ENCODE measurements around the gene MYB.
"Not testable (repeated sequence)": the region's sequence is repeated elsewhere in the genome, so short reads cannot be mapped to it uniquely, and the experiment has no call there.

The MYB gene

GRCh38 chr6:135225911-135226310 lies 44.8 kb downstream of the MYB start:
- DNase-seq: no peak

DNA sequence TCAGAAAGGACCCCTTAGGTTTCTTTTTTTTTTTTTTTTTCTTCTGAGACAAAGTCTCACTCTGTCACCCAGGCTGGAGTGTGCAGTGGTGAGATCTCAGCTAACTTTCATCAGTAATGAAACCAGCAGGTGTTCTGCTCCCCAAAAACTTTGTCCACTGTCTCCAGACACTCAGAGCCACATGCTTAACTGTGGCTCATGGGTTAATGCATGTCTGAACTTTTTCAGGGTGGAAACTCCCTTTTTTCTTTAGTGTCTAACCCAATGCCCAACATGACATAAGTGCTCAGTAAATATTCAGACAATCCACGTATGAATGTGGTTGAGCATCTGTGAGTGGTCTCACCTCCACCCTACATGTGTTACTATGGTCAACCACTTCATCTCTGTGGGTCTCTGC lies 45.4 kb downstream of the MYB start:
- DNase-seq: no peak

- no peak for DNase-seq
These were observed 46.2 kb downstream of the MYB start for GRCh38 chr6:135227349-135227748.

DNA sequence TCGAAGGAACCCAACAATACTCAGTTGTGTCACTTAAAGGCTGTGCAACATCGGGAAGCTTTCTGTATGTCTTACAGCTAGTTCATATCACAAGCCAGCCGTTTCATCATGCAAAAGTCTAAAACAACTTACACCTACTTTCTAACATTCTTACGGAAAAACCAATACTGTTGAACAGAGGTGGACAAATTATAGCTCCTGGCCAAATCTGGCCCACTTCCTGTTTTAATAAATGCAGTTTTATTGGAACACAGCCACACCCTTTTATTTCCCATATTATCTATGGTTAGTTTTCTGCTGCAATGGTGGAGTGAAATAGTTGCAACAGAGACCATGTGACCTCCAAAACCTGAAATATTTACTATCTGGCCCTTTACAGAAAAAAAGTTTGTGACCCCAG lies 46.6 kb downstream of the MYB start:
- no peak for DNase-seq

GRCh38 chr6:135228486-135228885 lies 47.4 kb downstream of the MYB start:
- DNase-seq: no peak

DNA sequence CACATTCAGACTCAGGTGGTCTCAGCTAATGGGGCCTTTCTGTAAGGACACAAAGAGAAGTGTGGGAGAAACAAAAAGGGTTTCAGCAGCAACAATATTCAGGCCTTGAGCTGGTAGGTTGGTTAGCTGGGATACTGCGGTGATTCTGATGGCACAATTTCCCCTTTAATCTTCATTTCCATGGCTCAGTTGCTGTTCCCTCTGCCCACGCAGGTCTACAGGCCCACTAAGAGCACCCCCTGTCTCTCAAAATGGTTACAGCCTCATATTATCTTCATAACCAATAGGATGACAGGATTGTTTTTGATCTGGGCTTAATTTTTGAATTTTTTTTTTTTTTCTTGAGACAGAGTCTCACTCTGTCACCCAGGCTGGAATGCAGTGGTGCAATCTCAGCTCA lies 48.9 kb downstream of the MYB start:
- no peak for DNase-seq

DNA sequence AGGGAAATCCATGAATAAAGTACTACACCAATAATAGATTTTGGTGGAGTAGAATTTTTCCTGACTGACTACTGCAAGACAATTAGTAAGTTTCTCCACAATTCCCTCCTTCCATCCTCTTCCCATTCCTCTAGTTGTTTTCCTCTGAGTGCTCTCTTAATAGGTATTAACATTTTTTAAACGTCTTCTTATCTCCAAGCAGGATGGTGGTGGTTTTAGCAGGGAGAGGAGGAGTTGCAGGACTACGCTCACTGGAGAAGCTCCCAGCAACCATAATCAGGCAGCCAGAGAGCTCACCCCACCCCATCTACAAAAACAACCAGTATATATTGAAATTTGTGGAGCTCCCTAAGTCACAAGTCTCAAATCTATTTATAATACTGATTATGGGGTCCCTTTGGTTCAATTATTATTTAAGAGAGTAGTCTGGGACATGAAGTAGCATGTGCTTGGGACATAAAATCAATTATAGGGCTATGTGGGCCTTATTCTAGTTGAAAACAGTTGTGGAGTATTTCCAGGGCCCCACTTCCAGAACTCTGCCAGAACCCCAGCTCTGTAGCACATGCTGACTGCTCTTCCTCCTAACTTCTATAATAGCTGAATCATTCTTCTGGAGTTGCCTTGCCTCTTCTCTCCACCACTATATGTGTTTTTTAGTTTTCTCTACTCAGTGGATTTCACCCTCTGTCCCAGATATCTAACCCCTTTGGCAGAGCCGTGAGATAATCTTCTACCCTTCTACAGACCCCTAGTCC lies 49.8 kb downstream of the MYB start:
- no peak for DNase-seq

DNA sequence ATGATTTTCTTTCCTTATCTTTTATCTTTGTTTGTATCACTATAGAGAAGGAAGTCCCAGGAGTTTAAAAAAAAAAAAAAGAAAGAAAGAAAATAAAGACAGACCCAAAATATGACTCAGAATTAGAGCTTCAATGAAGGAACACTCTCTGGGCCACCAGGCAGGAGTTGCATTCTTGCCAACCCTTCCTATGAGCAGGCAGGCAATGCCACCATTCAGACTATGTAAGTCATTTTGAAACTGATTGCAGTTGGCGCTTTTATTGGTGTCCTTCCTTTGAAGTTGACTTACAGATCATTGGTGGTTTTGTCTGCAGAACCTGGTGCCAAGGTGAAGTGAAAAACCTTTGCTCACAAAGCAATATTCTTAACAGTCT lies 50.3 kb downstream of the MYB start:
- peak in 1 of 2 experiments; percentile 37 for DNase-seq

- DNase-seq: no peak
These were observed 52.8 kb downstream of the MYB start for GRCh38 chr6:135233686-135234491.

DNA sequence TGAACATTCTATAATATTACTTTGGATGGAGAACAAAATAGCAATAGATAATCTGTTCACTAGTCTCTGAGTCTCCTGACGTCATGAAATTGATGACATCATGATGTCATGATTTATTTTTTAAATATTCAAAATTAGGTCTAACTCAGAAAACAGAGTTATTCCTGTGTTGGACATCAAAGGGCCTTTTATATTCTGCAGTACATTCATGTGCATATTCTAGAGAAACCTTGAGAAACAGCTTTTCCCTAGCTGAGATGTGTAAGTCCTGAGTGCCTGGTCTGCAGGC lies 53.3 kb downstream of the MYB start:
- DNase-seq: no peak

DNA sequence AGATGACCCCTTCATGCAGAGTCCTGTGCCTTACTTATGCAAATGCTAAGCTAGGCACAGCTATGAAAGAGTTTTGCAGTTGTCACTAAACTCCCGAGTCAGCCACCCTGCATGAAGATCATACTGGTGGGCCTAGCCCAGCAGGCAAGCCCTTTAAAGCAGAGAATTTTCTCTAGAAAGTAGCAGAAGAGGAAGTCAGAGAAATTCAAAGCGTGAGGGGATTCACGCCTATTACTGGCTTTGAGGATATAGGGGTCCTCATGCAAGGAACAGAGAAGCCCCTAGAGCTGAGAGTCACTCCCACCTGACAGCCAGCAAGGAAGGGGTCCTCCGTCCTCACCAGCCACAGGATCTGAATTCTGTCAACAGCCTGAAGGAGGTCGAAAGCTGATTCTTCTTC lies 54.6 kb downstream of the MYB start:
- DNase-seq: no peak

DNA sequence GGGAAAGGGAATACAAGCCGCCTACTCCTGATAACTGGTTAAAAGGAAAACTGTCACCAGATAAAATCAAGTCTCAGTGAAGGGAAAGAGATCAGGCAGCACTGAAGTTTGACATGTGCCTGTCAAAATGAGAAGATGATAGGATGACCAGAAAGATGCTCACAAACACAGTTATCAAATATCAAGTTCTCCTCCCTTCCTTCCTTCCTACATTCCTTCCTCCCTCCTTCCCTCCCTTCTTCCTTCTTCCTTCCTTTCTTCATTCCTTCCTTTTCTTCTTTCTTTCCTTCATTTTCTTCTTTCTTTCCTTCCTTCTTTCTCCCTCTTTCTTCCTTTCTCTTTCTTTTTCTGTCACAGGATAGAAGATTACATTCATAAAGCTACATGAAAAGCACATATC lies 55.2 kb downstream of the MYB start:
- DNase-seq: no peak

DNA sequence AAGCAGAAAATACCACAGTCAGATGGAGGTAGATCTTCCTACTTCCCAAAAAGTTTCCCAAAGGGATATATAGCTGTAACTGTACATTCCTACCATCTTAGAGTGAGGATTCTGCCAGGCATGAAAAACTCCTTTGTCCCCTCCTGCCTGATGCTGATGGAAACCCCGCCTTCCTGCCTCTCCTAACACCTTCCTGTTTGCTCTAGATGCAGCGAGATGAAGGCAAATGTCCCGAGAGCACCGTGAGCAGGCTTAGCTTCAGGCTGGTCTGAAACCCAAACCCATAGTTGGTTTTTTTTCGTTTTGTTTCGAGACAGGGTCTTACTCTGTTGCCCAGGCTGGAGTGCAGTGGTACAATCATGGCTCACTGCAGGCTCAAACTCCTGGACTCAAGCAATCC lies 55.6 kb downstream of the MYB start:
- no peak for DNase-seq

GRCh38 chr6:135240711-135241110 lies 59.6 kb downstream of the MYB start:
- no peak for DNase-seq

DNA sequence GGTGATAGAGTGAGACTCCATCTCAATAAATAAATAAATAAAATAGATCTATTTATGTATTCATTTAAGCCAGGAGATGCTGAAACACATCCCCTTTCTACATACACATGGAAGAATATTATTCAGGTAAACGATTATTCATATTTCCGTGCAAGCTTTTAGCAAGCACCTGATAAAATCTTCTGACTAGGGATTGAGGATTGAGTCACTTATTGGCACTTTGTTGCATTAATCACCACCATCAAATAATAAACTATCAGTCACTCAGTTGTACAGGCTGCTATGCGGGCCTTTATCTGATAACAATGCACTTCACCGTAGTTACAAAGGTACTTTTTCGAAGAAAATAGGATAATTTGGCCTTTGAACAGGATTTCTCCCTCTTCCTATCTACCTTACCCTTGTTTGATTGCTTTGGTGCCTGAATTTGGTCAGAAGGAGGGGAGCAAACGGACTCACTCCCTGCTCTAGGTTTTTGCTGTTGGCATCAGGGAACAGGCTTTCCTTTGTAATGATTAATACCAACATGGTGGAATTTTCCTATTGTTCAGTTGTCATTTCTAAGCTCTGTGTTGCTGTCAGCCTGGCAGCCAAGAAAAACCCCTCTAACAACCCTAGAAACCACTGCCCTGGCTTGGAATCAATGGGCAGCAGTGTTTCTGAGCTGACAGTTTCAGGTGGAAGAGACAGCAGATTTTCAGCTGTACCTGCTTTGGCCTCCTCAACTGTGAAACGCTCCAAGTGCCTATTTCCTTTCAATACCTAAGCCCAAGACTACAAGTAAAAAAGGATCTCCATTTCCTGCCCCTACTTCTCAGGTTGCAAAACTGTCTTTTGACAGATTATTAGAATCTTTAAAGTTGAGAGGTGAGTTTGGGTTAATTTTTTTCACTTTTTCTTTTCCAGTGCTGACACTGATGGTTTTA lies 63.0 kb downstream of the MYB start:
- no peak for DNase-seq

- DNase-seq: no peak
These were observed 63.7 kb downstream of the MYB start for GRCh38 chr6:135244805-135245204.

DNA sequence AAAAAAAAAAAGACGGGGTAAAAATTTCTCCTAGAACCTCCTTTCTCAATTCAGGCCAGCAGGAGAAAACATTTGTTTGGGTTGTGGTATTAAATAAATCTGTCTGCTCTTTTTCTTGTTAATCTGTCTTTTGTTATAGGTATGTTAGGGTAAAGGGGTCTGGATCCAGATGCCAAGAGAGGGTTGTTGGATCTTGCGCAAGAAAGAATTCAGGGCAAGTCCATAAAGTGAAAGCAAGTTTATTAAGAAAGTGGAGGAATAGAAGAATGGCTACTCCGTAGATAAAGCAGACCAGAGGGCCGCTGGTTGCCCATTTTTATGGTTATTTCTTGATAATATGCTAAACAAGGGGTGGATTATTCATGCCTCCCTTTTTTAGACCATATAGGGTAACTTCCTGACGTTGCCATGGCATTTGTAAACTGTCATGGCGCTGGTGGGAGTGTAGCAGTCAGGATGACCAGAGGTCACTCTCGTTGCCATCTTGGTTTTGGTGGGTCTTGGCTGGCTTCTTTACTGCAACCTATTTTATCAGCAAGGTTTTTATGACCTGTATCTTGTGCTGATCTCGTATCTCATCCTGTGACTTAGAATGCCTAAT lies 65.4 kb downstream of the MYB start:
- not testable (repeated sequence) for DNase-seq

GRCh38 chr6:135250234-135250633 lies 69.1 kb downstream of the MYB start:
- DNase-seq: no peak

- no peak for DNase-seq
These were observed 69.8 kb downstream of the MYB start for GRCh38 chr6:135250751-135251497.

- no peak for DNase-seq
These were observed 70.7 kb downstream of the MYB start for GRCh38 chr6:135251498-135252441.

DNA sequence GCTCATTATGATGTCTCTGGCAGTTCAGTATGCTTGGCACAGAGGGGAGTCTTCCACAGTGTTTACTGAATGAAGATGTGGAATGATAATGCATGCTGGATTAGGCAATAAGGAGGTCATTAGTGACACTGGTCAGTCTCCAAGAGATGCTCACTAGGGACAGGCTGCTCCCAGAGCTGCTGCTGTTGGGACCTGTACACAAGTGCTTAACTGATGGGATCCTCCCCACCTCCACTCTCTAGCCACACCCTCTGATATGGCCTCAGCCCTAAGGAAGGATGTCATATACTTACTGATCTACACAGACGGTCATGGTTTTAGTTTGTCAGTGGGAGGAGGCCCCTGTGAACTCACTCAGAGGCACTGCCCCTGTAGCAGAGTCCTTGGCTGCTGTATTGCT lies 73.4 kb downstream of the MYB start:
- DNase-seq: no peak
